SHP77 treated with DMSO at 0.1 percent for 48 hours (cell line): ENCODE results near the gene KCNK17.

Experiments used
- DNase-seq: peaks from one replicate; lab custom pipeline; 2025; lab: John Stamatoyannopoulos, UW

Gene KCNK17

DNA sequence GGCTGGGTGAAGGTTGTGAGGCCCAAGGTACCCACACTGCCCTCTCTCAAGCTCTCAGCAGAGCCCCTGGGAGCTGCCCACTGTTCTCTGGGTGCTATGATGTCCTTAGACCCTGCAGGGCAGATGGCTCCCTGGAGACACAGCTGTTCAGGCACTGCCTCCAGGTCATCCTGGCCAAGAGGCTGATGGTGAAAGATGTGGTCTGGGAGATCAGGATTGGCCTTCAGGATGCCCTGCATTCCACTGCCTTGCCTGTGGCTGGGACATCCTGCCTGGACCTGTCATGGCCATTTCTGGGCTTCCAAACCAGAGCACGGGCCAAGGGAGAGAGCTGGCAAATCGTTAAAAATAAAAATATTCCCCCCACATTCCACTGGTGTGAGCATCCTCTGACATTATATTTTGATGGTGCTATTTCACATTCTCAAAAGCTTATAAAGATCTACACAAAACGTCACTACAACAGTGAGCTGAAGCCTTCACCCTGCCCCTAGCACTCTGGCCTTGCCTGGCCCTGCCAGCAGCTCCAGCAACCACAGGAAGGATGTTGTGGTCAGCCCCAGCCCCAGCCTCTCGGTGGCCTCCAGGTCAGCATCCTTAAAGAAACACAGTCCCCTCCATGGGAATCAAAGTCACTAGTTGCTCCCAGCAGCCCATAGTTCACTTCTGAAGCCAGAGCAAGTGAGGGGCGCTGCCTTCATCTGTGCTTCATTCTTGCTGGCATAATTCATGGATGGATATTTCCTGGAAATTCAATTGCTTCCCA is 21.7 kb upstream of the KCNK17 start:
- no peak for DNase-seq

DNA sequence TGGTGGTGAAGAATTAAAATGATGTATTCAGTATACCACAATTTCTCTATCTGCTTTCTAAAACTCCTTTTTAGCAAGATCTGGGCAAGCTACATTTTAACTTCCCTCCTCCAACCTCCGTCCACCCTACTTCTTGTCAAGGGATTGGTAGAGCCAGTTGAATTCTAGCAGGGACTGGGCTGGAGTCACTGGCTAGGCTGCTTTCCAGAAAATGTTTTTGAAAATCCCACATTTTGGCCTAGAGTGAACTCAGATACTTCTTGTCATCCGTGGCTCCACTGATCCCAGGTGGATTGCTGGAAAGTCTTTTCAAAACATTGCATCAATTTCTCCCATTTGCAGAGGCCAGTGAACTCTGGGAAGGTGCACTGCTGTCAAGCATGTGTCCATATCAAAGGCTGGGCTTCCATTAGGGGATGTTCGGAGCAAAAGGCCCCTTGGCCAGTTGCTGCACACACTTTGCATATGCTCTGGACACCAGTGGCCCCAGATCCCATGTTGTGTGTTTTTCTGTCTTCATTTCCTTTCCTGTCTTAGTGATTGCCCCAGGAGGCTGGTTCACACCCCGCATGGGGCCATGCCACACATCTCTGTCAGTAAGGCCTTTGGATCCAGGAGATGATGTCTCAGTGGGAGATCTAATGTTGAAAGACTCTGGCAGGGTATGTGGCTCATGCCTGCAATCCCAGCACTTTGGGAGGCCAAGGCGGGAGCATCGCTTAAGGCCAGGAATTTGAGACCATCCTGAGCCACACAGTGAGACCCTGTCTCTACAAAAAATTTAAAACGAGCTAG is 19.6 kb upstream of the KCNK17 start:
- DNase-seq: no peak

GRCh38 chr6:39330476-39330875 is 16.3 kb upstream of the KCNK17 start:
- no peak for DNase-seq

GRCh38 chr6:39330057-39330456 is 15.8 kb upstream of the KCNK17 start:
- no peak for DNase-seq

GRCh38 chr6:39328066-39328465 is 13.8 kb upstream of the KCNK17 start:
- DNase-seq: no peak

DNA sequence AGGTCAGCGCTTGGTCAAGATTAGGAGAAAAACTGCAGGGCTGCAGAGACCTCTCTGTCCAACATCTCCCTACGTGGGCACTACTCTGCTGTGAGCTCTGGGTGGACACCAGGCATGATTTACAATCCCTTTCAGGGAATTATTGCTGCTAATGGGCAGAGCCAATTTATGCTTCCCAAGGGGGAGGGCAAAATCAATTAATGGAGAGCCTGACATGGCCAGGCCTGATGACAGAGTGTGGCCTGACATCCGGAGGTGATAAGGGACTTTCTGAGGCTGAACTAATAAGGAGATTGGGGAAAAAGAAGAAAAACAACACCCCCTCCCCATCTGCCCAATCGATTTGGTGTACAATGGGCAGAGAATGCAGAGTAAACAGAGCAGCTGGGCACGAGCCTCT is 13.3 kb upstream of the KCNK17 start:
- no peak for DNase-seq

GRCh38 chr6:39322306-39322850 is 8.2 kb upstream of the KCNK17 start, which contains the start of gene KCNK16:
KCNK16 (minus strand) TSS chr6:39322702; CDS start chr6:39322540, 162 bp downstream.
- no peak for DNase-seq

DNA sequence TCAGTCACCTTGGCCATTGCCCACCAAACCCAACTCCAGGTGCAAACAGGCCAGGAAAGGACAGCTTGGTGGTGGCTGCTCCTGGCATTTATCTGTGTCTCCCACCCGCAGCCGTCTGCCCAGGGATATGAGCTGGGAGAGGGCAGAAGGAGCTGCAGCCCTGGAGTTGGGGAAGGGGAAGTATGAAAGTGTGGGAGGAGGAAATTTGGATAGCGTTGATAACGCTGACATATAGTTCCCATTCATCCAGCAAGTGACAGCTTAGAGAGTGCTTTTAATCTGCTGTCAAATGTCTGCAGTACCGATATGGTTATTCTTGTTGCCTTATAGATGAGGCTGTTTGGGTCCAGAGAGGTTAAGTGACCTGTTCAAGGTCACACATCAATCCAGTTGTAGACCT is 7.5 kb upstream of the KCNK17 start:
- DNase-seq: no peak

GRCh38 chr6:39320363-39320984 is 6.3 kb upstream of the KCNK17 start:
- DNase-seq: no peak

DNA sequence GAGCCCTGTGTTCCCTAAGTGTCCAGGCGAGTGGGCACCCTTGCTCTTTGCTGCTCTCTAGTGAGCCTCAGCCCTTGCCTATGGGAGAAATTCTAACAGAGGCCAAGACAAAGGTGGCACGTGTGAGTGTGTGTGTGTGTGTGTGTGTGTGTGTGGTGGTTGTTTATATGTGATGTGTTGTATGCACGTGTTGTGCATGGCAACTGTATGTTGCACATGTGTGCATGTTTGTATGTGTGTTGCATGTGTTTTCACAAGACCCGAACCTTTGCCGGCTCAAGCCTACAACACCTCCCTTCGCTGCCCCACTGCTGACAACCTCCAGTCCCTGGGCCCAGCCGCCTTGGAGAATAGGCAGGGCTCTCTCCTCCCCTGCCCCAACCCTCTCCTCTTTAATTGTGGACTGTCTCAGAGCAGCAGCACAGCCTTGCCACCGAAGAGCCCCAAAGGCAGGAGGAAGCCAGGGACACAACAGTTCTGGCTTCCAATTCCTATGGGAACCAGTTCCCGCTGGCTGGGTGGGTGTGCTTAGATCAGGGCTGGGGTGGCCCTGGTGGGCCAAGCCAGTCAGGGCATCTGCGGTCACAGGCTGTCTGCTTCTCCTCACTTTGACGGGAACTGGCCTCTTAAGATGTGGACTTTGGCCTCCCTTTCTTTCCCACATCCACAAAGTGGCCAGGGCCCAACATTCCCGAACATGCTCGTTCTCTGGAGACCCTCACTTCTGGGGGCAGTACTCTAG is 5.6 kb upstream of the KCNK17 start:
- DNase-seq: no peak

DNA sequence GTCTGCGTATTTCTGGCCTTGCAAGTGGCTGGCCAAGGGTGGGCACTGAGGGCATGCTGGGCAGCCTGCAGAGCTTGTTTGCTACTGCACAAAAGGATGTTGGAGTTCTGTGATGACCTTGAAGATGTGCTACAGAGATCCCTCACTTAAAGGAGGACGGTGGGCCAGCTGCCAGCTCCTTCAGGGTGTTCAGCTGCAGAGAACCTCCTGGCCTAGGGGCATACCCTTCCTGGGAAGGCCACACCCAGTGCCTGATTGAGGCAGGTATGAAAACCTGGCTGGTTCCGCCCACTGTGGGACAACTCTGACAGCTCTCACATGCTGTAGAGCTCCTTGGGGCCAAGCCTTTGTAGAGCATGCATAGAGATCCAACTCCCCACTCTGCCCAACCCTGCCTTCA is 3.0 kb upstream of the KCNK17 start:
- DNase-seq: no peak

DNA sequence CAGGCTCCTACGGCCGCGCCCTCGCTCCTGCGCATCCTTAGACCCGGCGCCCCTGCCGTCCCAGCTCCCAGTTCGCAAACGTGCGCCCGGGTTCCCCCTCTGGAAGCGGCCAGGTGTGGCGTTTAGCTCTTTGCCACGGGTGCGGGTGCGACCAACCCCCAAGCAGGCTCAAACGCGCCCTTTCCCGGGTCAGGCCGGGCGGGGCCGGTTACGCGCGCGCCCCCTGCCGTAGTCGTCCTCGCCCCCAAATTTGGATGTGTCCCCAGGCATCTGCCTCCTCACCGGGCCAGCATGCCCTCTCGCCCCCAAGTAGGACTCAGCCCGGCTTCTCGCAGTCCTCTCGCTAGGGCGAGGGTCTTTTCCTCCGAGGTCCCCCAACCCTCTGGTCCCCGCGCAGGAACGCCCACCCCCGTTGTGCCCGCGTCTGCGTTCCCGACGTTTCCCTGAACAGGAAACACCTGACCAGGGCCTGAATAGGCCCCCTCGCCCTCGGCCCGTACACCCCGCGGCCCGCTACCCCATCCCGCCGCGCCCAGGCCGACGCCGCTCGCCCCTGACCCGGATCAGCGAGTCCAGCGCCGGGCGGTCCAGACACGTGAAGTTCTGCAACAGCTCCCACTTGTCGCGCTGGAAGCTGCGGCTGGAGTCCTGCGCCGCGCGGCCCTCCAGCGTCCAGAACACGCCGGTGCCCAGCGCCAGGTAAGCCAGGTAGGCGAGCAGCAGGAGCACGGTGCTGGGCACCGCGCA is 520 bp downstream of the KCNK17 start:
- DNase-seq: no peak

DNA sequence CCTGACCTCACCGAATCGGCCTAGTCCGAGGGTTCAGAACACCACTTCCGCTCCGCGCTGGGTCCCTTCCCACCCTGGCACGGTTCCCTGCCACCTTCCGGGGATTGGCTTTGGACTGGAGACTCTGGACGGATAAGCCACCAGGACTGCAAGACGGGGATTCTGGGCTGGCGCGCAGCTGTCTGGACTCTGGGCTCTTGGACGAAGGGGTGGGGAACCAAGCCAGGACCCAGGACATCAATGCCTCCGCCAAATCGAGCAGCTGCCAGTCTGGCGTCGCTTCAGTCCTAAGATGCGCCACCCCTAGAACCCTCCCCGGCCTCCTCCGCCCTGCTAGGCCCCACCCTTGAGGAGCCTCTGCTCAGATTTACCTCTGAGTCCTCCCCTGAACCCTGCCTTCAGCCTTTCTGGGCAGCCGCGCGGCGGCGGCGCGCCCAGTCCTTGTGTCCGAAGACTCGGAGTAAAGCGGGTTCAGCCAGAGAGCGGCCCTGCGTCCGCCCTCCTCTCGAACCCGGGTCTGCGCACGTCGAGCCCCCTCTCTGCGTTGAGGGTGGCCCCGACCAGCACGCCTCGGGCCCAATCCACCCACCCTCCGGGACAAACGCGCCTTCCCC is 1.2 kb downstream of the KCNK17 start:
- DNase-seq: no peak

DNA sequence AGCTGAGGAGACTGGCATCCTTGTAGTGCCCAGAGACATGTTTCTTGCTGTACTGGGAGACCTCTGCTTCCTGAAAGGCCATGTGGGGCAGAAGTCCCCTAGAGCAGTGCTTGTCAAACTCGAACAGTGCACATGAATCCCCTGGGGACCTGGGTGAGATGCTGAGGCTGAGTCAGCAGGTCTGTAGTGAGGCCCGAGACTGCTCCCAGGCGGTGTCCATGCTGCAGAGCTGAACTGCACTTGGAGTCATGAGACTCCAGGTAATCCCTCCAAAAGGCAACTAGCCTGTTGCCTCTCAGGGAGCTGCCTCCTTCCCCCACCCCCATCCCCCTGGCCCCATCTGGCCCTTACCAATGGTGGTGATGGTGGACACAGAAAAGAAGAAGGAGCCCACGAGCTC is 3.7 kb downstream of the KCNK17 start:
- DNase-seq: no peak

- no peak for DNase-seq
These were observed 4.2 kb downstream of the KCNK17 start for GRCh38 chr6:39309942-39310531.

DNA sequence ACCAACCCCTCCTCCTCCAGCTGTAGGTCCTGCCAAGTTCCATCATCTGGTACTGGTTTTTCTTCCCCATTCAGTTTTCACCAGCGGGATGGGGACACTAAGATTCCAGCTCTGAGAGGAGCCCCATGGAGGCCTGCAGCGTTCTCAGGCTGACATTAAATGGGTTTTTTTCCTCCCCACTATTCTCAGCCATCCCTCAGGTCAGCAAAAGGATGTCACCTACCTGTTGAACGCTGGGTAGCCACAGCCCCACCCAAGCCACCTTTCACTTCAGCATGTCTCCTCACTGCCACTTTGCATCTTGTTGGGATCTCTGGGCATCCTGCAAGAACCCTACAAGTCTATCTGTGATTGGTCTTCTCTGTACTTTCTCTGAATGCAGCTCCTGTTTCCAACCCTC is 6.8 kb downstream of the KCNK17 start:
- no peak for DNase-seq

GRCh38 chr6:39304951-39305350 is 9.3 kb downstream of the KCNK17 start:
- DNase-seq: no peak

GRCh38 chr6:39303425-39304153 is 10.6 kb downstream of the KCNK17 start:
- no peak for DNase-seq

- peak; percentile 25 for DNase-seq
These were observed 11.4 kb downstream of the KCNK17 start for GRCh38 chr6:39302669-39303424.
